GM12878 (cell line): Measurements from ENCODE around the gene ADAMTS6. TPM values are rescaled to one million over a fixed set of nuclear protein-coding genes. Genes with fewer than 3 reads are reported as not detected.

ENCODE experiments used
- ATAC-seq: fragments of 200-7000 bp; cut with Tn5 transposase; 3 replicates; pipeline ENCODE4 v1.9.1; 2020; ENCODE audit warnings: mild to moderate bottlenecking, moderate library complexity
- BruUV-seq: library from RNA; stranded (reverse); fragments of 400-500 nt; replicated peaks from 2 replicates; lab custom pipeline; 2021; lab: Mats Ljungman, UMichigan
- CTCF ChIA-PET: fragments of 300-600 bp; sonication (Branson Sonifier 250); formaldehyde crosslinking; extraction: SDS; loops from one replicate; lab custom pipeline; 2021; ENCODE audit warnings: inconsistent platforms; lab: Yijun Ruan, JAX
- POLR2A ChIA-PET: fragments of 350-600 bp; formaldehyde crosslinking; extraction: SDS; loops from one replicate; lab custom pipeline; 2021; ENCODE audit warnings: inconsistent platforms; lab: Charles Lee
- RAD21 ChIA-PET: fragments of 300-600 bp; sonication (Branson Sonifier 250); formaldehyde crosslinking; loops from one replicate; lab custom pipeline; 2023; ENCODE audit warnings: antibody characterized with exemption; ENCODE audit not compliant: unreplicated experiment; lab: Charles Lee
- SMC1A ChIA-PET: fragments of 300-600 bp; sonication (Branson Sonifier 250); formaldehyde crosslinking; loops from one replicate; lab custom pipeline; 2023; ENCODE audit not compliant: unreplicated experiment, uncharacterized antibody; lab: Charles Lee
- DNase-seq: peaks from one replicate; pipeline ENCODE4 v3.0.0-alpha.2; 2011; ENCODE audit warnings: low read depth, low spot score
- FAIRE-seq: peaks from 3 replicates; lab custom pipeline; 2011; peaks lifted over from hg19 to GRCh38; lab: Jason Lieb, UNC
- H2AFZ ChIP-seq: 2 replicates; pipeline ENCODE4 v1.6.0; 2011; ENCODE audit warnings: low read depth, low read length, control low read depth; ENCODE audit not compliant: control insufficient read depth
- H3K27ac ChIP-seq: 2 replicates; pipeline ENCODE4 v1.5.1; 2011; ENCODE audit warnings: control low read depth; ENCODE audit not compliant: control insufficient read depth, insufficient read depth
- H3K27me3 ChIP-seq, 2 experiments: replicated peaks in 1 of 2; 2 replicates each; pipeline versions ENCODE4 v1.6.0 to v1.6.1; 2011; ENCODE audit warnings: low read length in 1 of 2; ENCODE audit not compliant: control insufficient read depth in 2 of 2, insufficient read depth in 2 of 2
- H3K36me3 ChIP-seq, 2 experiments: 2 replicates each; pipeline ENCODE4 v1.5.1; 2011; ENCODE audit warnings: low read length in 1 of 2; ENCODE audit not compliant: control insufficient read depth in 2 of 2, insufficient read depth in 2 of 2
- H3K4me1 ChIP-seq: 2 replicates; pipeline ENCODE4 v1.6.1; 2011; ENCODE audit warnings: mild to moderate bottlenecking, low read length, moderate library complexity, mixed read lengths; ENCODE audit not compliant: control insufficient read depth, insufficient read depth
- H3K4me2 ChIP-seq: 2 replicates; pipeline ENCODE4 v1.6.0; 2011; ENCODE audit warnings: control low read depth; ENCODE audit not compliant: control insufficient read depth, insufficient read depth
- H3K4me3 ChIP-seq: fragments of 200-600 bp; sonication (generic); 2 replicates; pipeline ENCODE4 v1.5.1; 2016
- H3K79me2 ChIP-seq: 2 replicates; pipeline ENCODE4 v1.6.0; 2011; ENCODE audit warnings: low read length; ENCODE audit not compliant: control insufficient read depth, insufficient read depth
- H3K9ac ChIP-seq: 2 replicates; pipeline ENCODE4 v1.8.0; 2011; ENCODE audit warnings: low read length, control low read depth, mixed read lengths; ENCODE audit not compliant: control insufficient read depth, insufficient read depth
- H3K9me3 ChIP-seq: replicated peaks from 3 replicates; pipeline ENCODE4 v1.5.1; 2011; ENCODE audit warnings: mild to moderate bottlenecking, low read length; ENCODE audit not compliant: control insufficient read depth, insufficient read depth
- H4K20me1 ChIP-seq: 2 replicates; pipeline ENCODE4 v1.6.0; 2011; ENCODE audit not compliant: control insufficient read depth, insufficient read depth
- BMI1 ChIP-seq: fragments of 450-650 bp; IDR thresholded peaks from 2 replicates; pipeline ENCODE4 v1.6.1; 2016; ENCODE audit warnings: mild to moderate bottlenecking, moderate library complexity, borderline replicate concordance
- EED ChIP-seq: sonication (generic); IDR thresholded peaks from 2 replicates; pipeline ENCODE4 v1.6.1; 2016; ENCODE audit warnings: antibody characterized with exemption, low read depth
- NR2C1 ChIP-seq: fragments of 450-650 bp; IDR thresholded peaks from 2 replicates; pipeline ENCODE4 v1.6.1; 2017; ENCODE audit warnings: antibody characterized with exemption, mild to moderate bottlenecking, moderate library complexity
- RELA ChIP-seq: fragments of 450-650 bp; IDR thresholded peaks from 2 replicates; pipeline ENCODE4 v1.8.0; 2014; ENCODE audit warnings: borderline replicate concordance; ENCODE audit not compliant: partially characterized antibody
- RUNX3 ChIP-seq: IDR thresholded peaks from 2 replicates; pipeline ENCODE4 v1.6.1; 2012; ENCODE audit warnings: low read length, inconsistent platforms
- WGBS: methylation state at CpG from one replicate; pipeline ENCODE4 v1.1.6; 2016; ENCODE audit warnings: low lambda C conversion rate; ENCODE audit not compliant: insufficient replicate concordance, insufficient coverage; ENCODE audit errors: missing lambda C conversion rate; 5-methylcytosine and 5-hydroxymethylcytosine counted together
- in situ Hi-C: fragments of 300-500 bp; cut with MboI; formaldehyde crosslinking; loops from 9 replicates; pipeline ENCODE4 v1.14.3; 2018; ENCODE audit warnings: mixed read lengths
- intact Hi-C: fragments of 100-400 bp; cut with micrococcal nuclease; formaldehyde crosslinking; loops from one replicate; pipeline ENCODE4 v1.14.2; 2022; ENCODE audit not compliant: unreplicated experiment
- polyA plus RNA-seq, 11 experiments: library from polyadenylated mRNA; depleted of rRNA in 4 of 11; unstranded in 6 of 11; stranded (reverse) in 5 of 11; fragments of >200 nt; fragmentation: Nextera tagmentation in 4 of 11; fragmentation: Illumina TruSeq in 1 of 11; extraction: Ambion mirVana in 4 of 11; extraction: Trizol in 1 of 11; gene quantifications; 1 replicate in 1 of 11; 2 replicates in 10 of 11; pipeline versions ENCODE4 v1.2.1 to v1.2.3, GENCODE V29; 2011 to 2016; ENCODE audit warnings: inconsistent platforms in 2 of 11, missing spikeins in 2 of 11, low read depth in 1 of 11
- total RNA-seq, 4 experiments: library from RNA; depleted of rRNA in 3 of 4; stranded (reverse); fragments of >200 nt in 3 of 4; fragmentation: Illumina TruSeq in 1 of 4; extraction: Trizol in 1 of 4; gene quantifications; 2 replicates each; pipeline versions ENCODE4 v1.2.1 to v1.2.3, GENCODE V29; 2013 to 2021
- TF ChIP-seq, protein P1 (sequence below): fragments of 450-650 bp; IDR thresholded peaks from 2 replicates; pipeline ENCODE4 v1.6.1; 2018; ENCODE audit warnings: borderline replicate concordance, mild to moderate bottlenecking; ENCODE audit not compliant: partially characterized antibody

Gene ADAMTS6
- total and polyA plus RNA-seq, 10 of the 15 experiments (the other 5 are each of a cell fraction or from before 2014, with no cell fraction given): 1.1 to 12.3 (median 6.5) TPM

DNA sequence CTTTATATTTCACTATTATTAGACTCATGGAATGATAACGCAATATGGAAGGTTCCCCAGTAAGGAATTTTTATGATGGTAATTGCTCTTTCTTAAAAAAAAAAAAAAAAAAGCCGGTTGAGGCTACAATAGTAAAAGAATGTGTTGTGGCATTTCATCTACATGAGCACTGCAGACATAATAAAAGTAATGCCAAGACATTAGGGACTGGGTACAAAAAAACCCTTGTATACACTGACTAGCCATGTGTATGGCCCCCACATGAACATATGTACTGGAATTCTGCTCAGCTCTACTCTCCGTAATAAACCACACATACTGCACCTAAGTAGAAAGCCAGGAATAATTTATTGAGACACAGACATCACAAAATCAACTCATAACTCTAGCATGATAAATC, 218.4 kb downstream of the ADAMTS6 start:
- no peak for FAIRE-seq
- ATAC-seq: no peak
- H3K27me3 ChIP-seq: no peaks in the 10 kb centered on the region
- H3K9ac ChIP-seq: no peak overlapping the region
- BruUV-seq: no TSS peak
- H3K9me3 ChIP-seq: no peaks in the 10 kb centered on the region
- no peak for DNase-seq
- no peak overlapping the region for H2AFZ ChIP-seq
- intact Hi-C loops (no loop called here), in situ Hi-C loops (no loop called here)
- no peak overlapping the region for H3K27ac ChIP-seq
- no peak overlapping the region for H3K4me2 ChIP-seq
- TF ChIP-seq NR2C1 (no peak), BMI1 (no peak), EED (no peak)
- ChIA-PET RAD21 (no interaction called here), SMC1A (interaction anchor here (1.0 kb wide), 2 partner anchors 13 to 23 kb away, joined by 3 read pairs; no protein-coding TSS in a partner anchor), POLR2A (no interaction called here), CTCF (interaction anchor here (1.6 kb wide), 1 partner anchor 16 kb away, joined by 4 read pairs; no protein-coding TSS in a partner anchor)
- H3K4me3 ChIP-seq: no peak overlapping the region
- H3K36me3 ChIP-seq: no peaks in the 10 kb centered on the region
- 46% methylated on average over 3 of the region's 3 CpGs for WGBS
- H3K4me1 ChIP-seq: no peaks in the 10 kb centered on the region
- H3K79me2 ChIP-seq: no peaks in the 10 kb centered on the region
- no peaks in the 10 kb centered on the region for H4K20me1 ChIP-seq

DNA sequence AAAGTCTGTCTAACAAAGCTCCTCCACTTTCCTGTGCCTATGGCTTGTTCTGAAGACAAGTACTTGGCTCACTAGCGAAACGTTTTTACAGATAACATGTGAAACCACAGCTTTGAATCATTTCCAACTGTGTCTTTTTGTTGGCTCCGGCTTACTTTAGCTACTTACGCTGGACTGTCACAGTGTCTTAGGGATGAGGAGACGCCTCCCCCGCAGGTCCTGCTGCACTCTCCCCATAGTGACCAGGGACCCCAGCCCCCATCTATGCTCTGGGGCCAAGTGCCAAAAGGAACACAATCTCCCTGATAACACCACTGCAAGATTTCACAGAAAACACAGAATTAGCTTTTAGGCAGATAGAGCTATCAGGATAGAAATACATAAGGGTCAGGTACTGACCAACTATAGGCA, 219.1 kb downstream of the ADAMTS6 start:
- no TSS peak for BruUV-seq
- Histone ChIP-seq H3K9ac (no peak overlapping the region), H2AFZ (no peak overlapping the region), H3K36me3 (no peaks in the 10 kb centered on the region), H3K4me1 (no peaks in the 10 kb centered on the region), H3K9me3 (no peaks in the 10 kb centered on the region), H3K4me2 (no peak overlapping the region), H3K79me2 (no peaks in the 10 kb centered on the region), H3K27me3 (no peaks in the 10 kb centered on the region), H4K20me1 (no peaks in the 10 kb centered on the region), H3K4me3 (no peak overlapping the region), H3K27ac (no peak overlapping the region)
- in situ Hi-C loops: no loop called here
- ChIA-PET SMC1A (interaction anchor here (0.8 to 1.7 kb wide), 5 partner anchors 10 to 28 kb away, joined by 3 to 5 read pairs (median 3); no protein-coding TSS in a partner anchor), POLR2A (interaction anchor here (0.9 kb wide), 1 partner anchor 26 kb away, joined by 3 read pairs; no protein-coding TSS in a partner anchor), RAD21 (interaction anchor here (0.8 to 1.2 kb wide), 2 partner anchors 221 to 291 kb away, joined by 3 read pairs; no protein-coding TSS in a partner anchor), CTCF (interaction anchor here (1.6 to 1.7 kb wide), 4 partner anchors 9 to 118 kb away, joined by 4 to 5 read pairs (median 4); no protein-coding TSS in a partner anchor)
- DNase-seq (no peak), ATAC-seq (no peak), FAIRE-seq (no peak)
- 1% methylated on average over 6 of the region's 6 CpGs for WGBS
- 0 out of 2 replicates have a peak, but pooled peaks have one; percentile 10 for TF ChIP-seq RUNX3
- TF ChIP-seq, protein P1, sequence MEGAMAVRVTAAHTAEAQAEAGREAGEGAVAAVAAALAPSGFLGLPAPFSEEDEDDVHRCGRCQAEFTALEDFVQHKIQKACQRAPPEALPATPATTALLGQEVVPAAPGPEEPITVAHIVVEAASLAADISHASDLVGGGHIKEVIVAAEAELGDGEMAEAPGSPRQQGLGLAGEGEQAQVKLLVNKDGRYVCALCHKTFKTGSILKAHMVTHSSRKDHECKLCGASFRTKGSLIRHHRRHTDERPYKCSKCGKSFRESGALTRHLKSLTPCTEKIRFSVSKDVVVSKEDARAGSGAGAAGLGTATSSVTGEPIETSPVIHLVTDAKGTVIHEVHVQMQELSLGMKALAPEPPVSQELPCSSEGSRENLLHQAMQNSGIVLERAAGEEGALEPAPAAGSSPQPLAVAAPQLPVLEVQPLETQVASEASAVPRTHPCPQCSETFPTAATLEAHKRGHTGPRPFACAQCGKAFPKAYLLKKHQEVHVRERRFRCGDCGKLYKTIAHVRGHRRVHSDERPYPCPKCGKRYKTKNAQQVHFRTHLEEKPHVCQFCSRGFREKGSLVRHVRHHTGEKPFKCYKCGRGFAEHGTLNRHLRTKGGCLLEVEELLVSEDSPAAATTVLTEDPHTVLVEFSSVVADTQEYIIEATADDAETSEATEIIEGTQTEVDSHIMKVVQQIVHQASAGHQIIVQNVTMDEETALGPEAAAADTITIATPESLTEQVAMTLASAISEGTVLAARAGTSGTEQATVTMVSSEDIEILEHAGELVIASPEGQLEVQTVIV: no peak
- TF ChIP-seq RELA: no peak
- intact Hi-C loops: no loop called here
